Neural progenitor cell (in vitro differentiated cells): ENCODE measurements around the gene PIGV. TPM values are rescaled to one million over a fixed set of nuclear protein-coding genes. Genes with fewer than 3 reads are reported as not detected.
A peak's percentile ranks its signal among the peaks of the same experiment; 100 is the strongest.

ENCODE experiments used
- DNase-seq: peaks from one replicate; pipeline ENCODE4 v3.0.0-alpha.2; 2016; ENCODE audit warnings: low spot score
- H2AFZ ChIP-seq: fragments of 200-600 bp; sonication (generic); replicated peaks from 2 replicates; pipeline ENCODE4 v1.6.1; 2016; ENCODE audit warnings: antibody characterized with exemption
- H3F3A ChIP-seq: fragments of 200-600 bp; sonication (generic); 2 replicates; pipeline ENCODE4 v1.6.1; 2016; ENCODE audit warnings: antibody characterized with exemption, low read depth
- H3K27ac ChIP-seq: fragments of 200-600 bp; sonication (generic); 2 replicates; pipeline ENCODE4 v1.5.1; 2016; ENCODE audit warnings: mild to moderate bottlenecking
- H3K27me3 ChIP-seq: fragments of 200-600 bp; sonication (generic); 2 replicates; pipeline ENCODE4 v1.6.1; 2016; ENCODE audit warnings: mild to moderate bottlenecking, moderate library complexity
- H3K36me3 ChIP-seq: fragments of 200-600 bp; sonication (generic); 2 replicates; pipeline ENCODE4 v1.5.1; 2016
- H3K4me1 ChIP-seq: fragments of 200-600 bp; sonication (generic); 2 replicates; pipeline ENCODE4 v1.6.1; 2016; ENCODE audit warnings: mixed run types
- H3K4me2 ChIP-seq: fragments of 200-600 bp; sonication (generic); 2 replicates; pipeline ENCODE4 v1.6.1; 2016
- H3K4me3 ChIP-seq: fragments of 200-600 bp; sonication (generic); 2 replicates; pipeline ENCODE4 v1.5.1; 2016
- H3K79me2 ChIP-seq: fragments of 200-600 bp; sonication (generic); 2 replicates; pipeline ENCODE4 v1.6.1; 2016; ENCODE audit warnings: low read depth
- H3K9ac ChIP-seq: fragments of 200-600 bp; sonication (generic); 2 replicates; pipeline ENCODE4 v1.6.1; 2016
- H3K9me3 ChIP-seq: fragments of 200-600 bp; sonication (generic); 2 replicates; pipeline ENCODE4 v1.5.1; 2016; ENCODE audit warnings: low read depth
- H4K20me1 ChIP-seq: fragments of 200-600 bp; sonication (generic); 2 replicates; pipeline ENCODE4 v1.6.1; 2016; ENCODE audit warnings: low read depth
- H3K27ac Mint-ChIP-seq: 3 replicates; pipeline ENCODE4 v1.8.0; 2021; ENCODE audit warnings: mixed read lengths
- H3K27me3 Mint-ChIP-seq: 2 replicates; pipeline ENCODE4 v1.8.0; 2022; ENCODE audit warnings: low read depth, mild to moderate bottlenecking, inconsistent platforms, moderate library complexity, mixed read lengths; ENCODE audit not compliant: insufficient read depth
- H3K36me3 Mint-ChIP-seq: 3 replicates; pipeline ENCODE4 v1.8.0; 2021; ENCODE audit warnings: mixed read lengths
- H3K4me1 Mint-ChIP-seq: 3 replicates; pipeline ENCODE4 v1.8.0; 2021; ENCODE audit warnings: mixed read lengths
- H3K4me3 Mint-ChIP-seq: 3 replicates; pipeline ENCODE4 v1.8.0; 2021; ENCODE audit warnings: mild to moderate bottlenecking, moderate library complexity, mixed read lengths
- H3K9me3 Mint-ChIP-seq: 3 replicates; pipeline ENCODE4 v1.8.0; 2020; ENCODE audit warnings: mixed read lengths
- CTCF ChIP-seq: fragments of 200-600 bp; sonication (generic); IDR thresholded peaks from 2 replicates; pipeline ENCODE4 v1.5.1; 2017; ENCODE audit warnings: antibody characterized with exemption, mild to moderate bottlenecking
- EZH2 ChIP-seq: fragments of 200-600 bp; sonication (generic); IDR thresholded peaks from 2 replicates; pipeline ENCODE4 v1.6.1; 2017; ENCODE audit warnings: antibody characterized with exemption, mild to moderate bottlenecking, moderate library complexity
- EZH2phosphoT487 ChIP-seq: fragments of 200-600 bp; sonication (generic); IDR thresholded peaks from 2 replicates; pipeline ENCODE4 v1.6.1; 2017; ENCODE audit warnings: antibody characterized with exemption
- total RNA-seq: library from RNA; depleted of rRNA; stranded (reverse); fragments of >200 nt; gene quantifications from 2 replicates; pipeline ENCODE4 v1.2.3, GENCODE V29; 2015; ENCODE audit warnings: low replicate concordance

Gene PIGV
- total RNA-seq, 1 donor from 2014 or later: 19.4 TPM

DNA sequence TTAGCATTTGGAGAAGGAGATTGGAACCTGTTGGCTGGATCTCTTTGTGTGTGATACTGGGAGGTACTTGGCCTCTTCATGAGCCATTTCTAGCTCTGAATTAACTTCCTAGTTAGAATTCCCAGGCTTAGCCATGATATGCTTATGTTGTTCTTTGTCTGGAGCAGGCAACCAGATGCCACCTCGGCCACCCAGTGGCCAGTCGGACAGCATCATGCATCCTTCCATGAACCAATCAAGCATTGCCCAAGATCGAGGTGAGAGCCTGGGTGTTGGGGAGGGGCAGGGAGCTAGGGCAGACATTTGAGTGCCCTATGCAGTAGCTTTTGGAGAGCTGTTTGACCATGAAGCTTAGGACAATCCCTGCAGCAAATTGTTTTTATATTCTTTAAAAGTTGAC lies 26.5 kb upstream of the PIGV start:
- Histone ChIP-seq H3K4me2 (no peak overlapping the region), H3K79me2 (peaks cover 91% of the 10 kb centered on the region), H3F3A (peaks cover 3% of the 10 kb centered on the region), H3K36me3 (peaks cover 27% of the 10 kb centered on the region), H3K27me3 (no peaks in the 10 kb centered on the region), H2AFZ (no peak overlapping the region), H3K9ac (no peak overlapping the region), H4K20me1 (peaks cover 67% of the 10 kb centered on the region), H3K9me3 (no peaks in the 10 kb centered on the region), H3K4me3 (no peak overlapping the region), H3K27ac (no peak overlapping the region), H3K4me1 (no peaks in the 10 kb centered on the region)
- no peaks in the 10 kb centered on the region for H3K9me3 Mint-ChIP-seq
- H3K4me1 Mint-ChIP-seq: no peaks in the 10 kb centered on the region
- no peak overlapping the region for H3K27ac Mint-ChIP-seq
- peaks cover 47% of the 10 kb centered on the region for H3K36me3 Mint-ChIP-seq
- no peaks in the 10 kb centered on the region for H3K27me3 Mint-ChIP-seq
- TF ChIP-seq EZH2phosphoT487 (no peak), CTCF (peak; percentile 25), EZH2 (no peak)
- no peak for DNase-seq
- no peak overlapping the region for H3K4me3 Mint-ChIP-seq

DNA sequence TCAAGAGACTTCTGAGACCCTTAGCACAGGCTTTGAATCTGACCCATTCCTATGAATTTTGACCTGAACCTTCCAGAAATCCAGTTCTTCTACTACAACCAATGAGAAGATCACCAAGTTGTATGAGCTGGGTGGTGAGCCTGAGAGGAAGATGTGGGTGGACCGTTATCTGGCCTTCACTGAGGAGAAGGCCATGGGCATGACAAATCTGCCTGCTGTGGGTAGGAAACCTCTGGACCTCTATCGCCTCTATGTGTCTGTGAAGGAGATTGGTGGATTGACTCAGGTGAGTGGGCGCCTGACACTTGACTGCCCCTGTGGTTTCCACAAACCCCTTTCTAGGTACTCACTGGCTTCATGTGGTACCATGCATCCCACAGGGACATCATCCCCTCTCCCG lies 20.0 kb upstream of the PIGV start:
- H2AFZ ChIP-seq: no peak overlapping the region
- H3K27me3 Mint-ChIP-seq: no peaks in the 10 kb centered on the region
- peaks cover 45% of the 10 kb centered on the region for H3K79me2 ChIP-seq
- H4K20me1 ChIP-seq: peaks cover 36% of the 10 kb centered on the region
- H3K4me2 ChIP-seq: no peak overlapping the region
- H3F3A ChIP-seq: peaks cover 2% of the 10 kb centered on the region
- H3K9ac ChIP-seq: no peak overlapping the region
- H3K4me3 ChIP-seq: no peak overlapping the region
- DNase-seq: no peak
- no peaks in the 10 kb centered on the region for H3K27me3 ChIP-seq
- no peaks in the 10 kb centered on the region for H3K9me3 Mint-ChIP-seq
- peaks cover 62% of the 10 kb centered on the region for H3K36me3 Mint-ChIP-seq
- H3K27ac ChIP-seq: no peak overlapping the region
- H3K9me3 ChIP-seq: no peaks in the 10 kb centered on the region
- H3K4me1 ChIP-seq: no peaks in the 10 kb centered on the region
- peaks cover 3% of the 10 kb centered on the region for H3K4me1 Mint-ChIP-seq
- TF ChIP-seq EZH2 (no peak), CTCF (no peak), EZH2phosphoT487 (no peak)
- H3K27ac Mint-ChIP-seq: no peak overlapping the region
- peaks cover 43% of the 10 kb centered on the region for H3K36me3 ChIP-seq
- H3K4me3 Mint-ChIP-seq: no peak overlapping the region

DNA sequence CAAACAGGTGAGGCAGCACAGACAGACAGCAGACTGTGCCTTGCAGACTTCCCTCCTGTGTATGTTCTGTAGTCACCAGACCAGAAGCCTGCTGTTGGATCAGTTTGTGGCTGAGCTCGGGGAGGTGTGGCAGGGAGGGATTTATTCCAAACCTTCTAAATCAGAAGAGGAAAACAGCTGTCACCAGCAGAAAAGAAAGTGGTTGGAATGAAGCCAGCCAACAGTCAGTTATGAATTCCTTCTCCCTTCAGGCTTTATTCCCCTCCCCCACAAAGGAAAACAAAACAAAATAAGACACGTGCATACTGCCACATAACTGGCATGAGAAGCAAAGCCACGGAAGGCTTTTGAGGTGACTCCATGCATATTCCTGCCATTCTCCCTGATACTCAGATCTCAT lies 19.0 kb upstream of the PIGV start:
- H4K20me1 ChIP-seq: peaks cover 34% of the 10 kb centered on the region
- Mint-ChIP-seq H3K27ac (no peak overlapping the region), H3K9me3 (no peaks in the 10 kb centered on the region), H3K4me3 (no peak overlapping the region), H3K36me3 (peaks cover 63% of the 10 kb centered on the region), H3K27me3 (no peaks in the 10 kb centered on the region), H3K4me1 (peaks cover 3% of the 10 kb centered on the region)
- no peaks in the 10 kb centered on the region for H3K27me3 ChIP-seq
- no peaks in the 10 kb centered on the region for H3K4me1 ChIP-seq
- H3K36me3 ChIP-seq: peaks cover 37% of the 10 kb centered on the region
- TF ChIP-seq EZH2 (no peak), EZH2phosphoT487 (no peak), CTCF (no peak)
- H3K4me3 ChIP-seq: no peak overlapping the region
- no peak for DNase-seq
- H3K4me2 ChIP-seq: no peak overlapping the region
- H3K9ac ChIP-seq: no peak overlapping the region
- H3K79me2 ChIP-seq: peaks cover 35% of the 10 kb centered on the region
- H3K27ac ChIP-seq: no peak overlapping the region
- H3K9me3 ChIP-seq: no peaks in the 10 kb centered on the region
- H2AFZ ChIP-seq: no peak overlapping the region
- H3F3A ChIP-seq: no peaks in the 10 kb centered on the region

DNA sequence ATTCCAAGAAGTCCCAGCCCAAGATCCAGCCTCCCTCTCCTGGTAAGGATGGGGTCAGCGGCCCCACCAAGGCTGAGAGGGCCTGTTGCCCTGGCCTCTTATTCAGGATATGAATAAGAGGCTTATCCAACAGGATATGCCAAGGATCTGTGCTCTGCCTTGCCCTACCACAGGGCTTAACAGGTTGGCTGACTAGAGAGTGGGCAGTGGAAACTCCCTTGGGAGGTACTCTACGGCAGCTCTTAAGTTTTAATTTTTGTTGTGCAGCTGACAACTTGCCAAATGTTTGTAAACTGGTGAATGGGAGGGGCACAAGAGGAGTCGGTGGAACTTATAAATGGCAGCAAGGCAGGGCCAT lies 16.5 kb upstream of the PIGV start:
- Histone ChIP-seq H3K4me3 (no peak overlapping the region), H3K27ac (no peak overlapping the region), H3K4me2 (no peak overlapping the region), H3F3A (no peaks in the 10 kb centered on the region), H3K79me2 (peaks cover 18% of the 10 kb centered on the region), H3K9me3 (no peaks in the 10 kb centered on the region), H3K4me1 (no peaks in the 10 kb centered on the region), H3K36me3 (peaks cover 31% of the 10 kb centered on the region), H3K27me3 (no peaks in the 10 kb centered on the region), H4K20me1 (peaks cover 31% of the 10 kb centered on the region), H2AFZ (no peak overlapping the region), H3K9ac (no peak overlapping the region)
- no peak for DNase-seq
- peaks cover 77% of the 10 kb centered on the region for H3K36me3 Mint-ChIP-seq
- H3K4me1 Mint-ChIP-seq: peaks cover 3% of the 10 kb centered on the region
- no peak overlapping the region for H3K4me3 Mint-ChIP-seq
- TF ChIP-seq EZH2phosphoT487: no peak
- no peak for TF ChIP-seq EZH2
- TF ChIP-seq CTCF: no peak
- peak overlapping the region; percentile 34 for H3K27ac Mint-ChIP-seq
- H3K9me3 Mint-ChIP-seq: no peaks in the 10 kb centered on the region
- peaks cover 3% of the 10 kb centered on the region for H3K27me3 Mint-ChIP-seq
